ENCODE results near the gene CDH3. TPM values are rescaled to one million over a fixed set of nuclear protein-coding genes. Genes with fewer than 3 reads are reported as not detected.
A peak's percentile ranks its signal among the peaks of the same experiment; 100 is the strongest.
"Not testable (repeated sequence)": the region's sequence is repeated elsewhere in the genome, so short reads cannot be mapped to it uniquely, and the experiment has no call there.

The CDH3 gene
- total RNA-seq, 4 donors from 2014 or later: 0.32 to 2.0 TPM; not detected in 2

DNA sequence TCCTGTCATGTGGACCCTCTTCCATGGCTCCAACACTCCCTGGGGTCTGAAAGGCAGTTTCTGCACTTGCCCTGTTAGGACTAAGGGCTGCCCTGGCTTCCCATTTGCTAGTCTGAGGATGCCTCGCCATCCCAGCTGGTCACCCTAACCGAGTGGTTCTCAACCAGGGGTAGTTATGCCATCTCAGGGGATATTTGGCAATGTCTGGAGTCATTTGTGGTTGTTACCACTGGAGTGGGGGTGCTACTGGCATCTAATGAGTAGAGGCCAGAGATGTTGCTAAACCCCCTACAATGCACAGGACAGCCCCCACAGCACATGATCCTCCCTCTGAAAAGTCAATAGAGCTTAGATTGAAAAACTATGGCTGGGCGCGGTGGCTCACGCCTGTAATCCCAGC lies 65.1 kb downstream of the CDH3 start:
- no peaks in the 10 kb centered on the region for H3K9me3 ChIP-seq
- WGBS, 2 donors (ENCODE audit: low coverage in 1 of 2): 90% methylated on average over 5 of the region's 5 CpGs; no CpG with 5 or more reads in 1 of the 2 donors
- in situ Hi-C loops (cut with MboI; ENCODE audit: low pct_ligation_motif_present in 1 of 4, low pct_unique_long_range_greater_than_20kb in 1 of 4, low sequenced_read_pairs in 3 of 4): no loop called here
- TF ChIP-seq POLR2A (IDR thresholded peaks at IDR 0.05) (no peak), EP300 (IDR thresholded peaks at IDR 0.05; ENCODE audit: low read depth) (no peak), POLR2AphosphoS5 (IDR thresholded peaks at IDR 0.05) (no peak)
- TF ChIP-seq, protein P1, sequence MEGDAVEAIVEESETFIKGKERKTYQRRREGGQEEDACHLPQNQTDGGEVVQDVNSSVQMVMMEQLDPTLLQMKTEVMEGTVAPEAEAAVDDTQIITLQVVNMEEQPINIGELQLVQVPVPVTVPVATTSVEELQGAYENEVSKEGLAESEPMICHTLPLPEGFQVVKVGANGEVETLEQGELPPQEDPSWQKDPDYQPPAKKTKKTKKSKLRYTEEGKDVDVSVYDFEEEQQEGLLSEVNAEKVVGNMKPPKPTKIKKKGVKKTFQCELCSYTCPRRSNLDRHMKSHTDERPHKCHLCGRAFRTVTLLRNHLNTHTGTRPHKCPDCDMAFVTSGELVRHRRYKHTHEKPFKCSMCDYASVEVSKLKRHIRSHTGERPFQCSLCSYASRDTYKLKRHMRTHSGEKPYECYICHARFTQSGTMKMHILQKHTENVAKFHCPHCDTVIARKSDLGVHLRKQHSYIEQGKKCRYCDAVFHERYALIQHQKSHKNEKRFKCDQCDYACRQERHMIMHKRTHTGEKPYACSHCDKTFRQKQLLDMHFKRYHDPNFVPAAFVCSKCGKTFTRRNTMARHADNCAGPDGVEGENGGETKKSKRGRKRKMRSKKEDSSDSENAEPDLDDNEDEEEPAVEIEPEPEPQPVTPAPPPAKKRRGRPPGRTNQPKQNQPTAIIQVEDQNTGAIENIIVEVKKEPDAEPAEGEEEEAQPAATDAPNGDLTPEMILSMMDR (IDR thresholded peaks at IDR 0.05): no peak
- H3K36me3 ChIP-seq: no peaks in the 10 kb centered on the region
- H3K4me3 ChIP-seq: no peak overlapping the region
- intact Hi-C loops (cut with DNase I; ENCODE audit: low total_unique reads): no loop called here
- no peaks in the 10 kb centered on the region for H3K27me3 ChIP-seq
- H3K27ac ChIP-seq: no peak overlapping the region
- peaks cover 0 to 23% (median 7%) of the 10 kb centered on the region in 4 donors for H3K4me1 ChIP-seq
- no peak for DNase-seq

GRCh38 chr16:68711421-68712139 lies 66.5 kb downstream of the CDH3 start:
- Histone ChIP-seq H3K9me3 (no peaks in the 10 kb centered on the region), H3K36me3 (no peaks in the 10 kb centered on the region), H3K4me3 (no peak overlapping the region), H3K4me1 (peaks cover 0 to 31% (median 14%) of the 10 kb centered on the region in 4 donors), H3K27me3 (no peaks in the 10 kb centered on the region), H3K27ac (no peak overlapping the region)
- intact Hi-C loops (cut with DNase I; ENCODE audit: low total_unique reads) (no loop called here), in situ Hi-C loops (cut with MboI; ENCODE audit: low pct_ligation_motif_present in 1 of 4, low pct_unique_long_range_greater_than_20kb in 1 of 4, low sequenced_read_pairs in 3 of 4) (no loop called here)
- DNase-seq: no peak
- TF ChIP-seq POLR2AphosphoS5 (IDR thresholded peaks at IDR 0.05) (no peak), EP300 (IDR thresholded peaks at IDR 0.05; ENCODE audit: low read depth) (no peak), POLR2A (IDR thresholded peaks at IDR 0.05) (no peak)
- TF ChIP-seq, protein P1 (IDR thresholded peaks at IDR 0.05): no peak
- WGBS, 2 donors (ENCODE audit: low coverage in 1 of 2): 57 to 60% methylated on average over 4 to 14 of the region's 14 CpGs

DNA sequence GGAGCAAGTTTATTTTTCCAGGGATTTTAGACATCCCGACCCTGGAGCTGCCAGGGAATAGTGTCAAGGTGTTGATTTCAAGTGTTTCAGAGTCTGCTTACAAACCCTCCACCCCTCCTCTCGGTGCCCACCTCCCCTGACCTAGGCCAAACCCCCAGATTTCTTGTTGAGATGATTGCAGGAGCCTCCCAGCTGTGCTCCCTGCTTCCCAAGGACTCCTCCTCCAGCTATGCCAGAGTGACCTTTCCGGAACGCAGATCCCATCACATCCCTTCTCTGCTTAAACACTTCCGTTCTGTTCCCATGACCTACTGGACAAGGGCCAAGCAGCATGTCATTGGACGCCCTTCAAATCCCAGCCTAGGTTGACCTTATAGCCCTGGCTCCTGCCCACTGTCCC lies 68.3 kb downstream of the CDH3 start:
- H3K4me3 ChIP-seq: no peak overlapping the region
- no peak for DNase-seq
- intact Hi-C loops (cut with DNase I; ENCODE audit: low total_unique reads) (no loop called here), in situ Hi-C loops (cut with MboI; ENCODE audit: low pct_ligation_motif_present in 1 of 4, low pct_unique_long_range_greater_than_20kb in 1 of 4, low sequenced_read_pairs in 3 of 4) (no loop called here)
- WGBS, 2 donors (ENCODE audit: low coverage in 1 of 2): 68% methylated on average over 6 of the region's 6 CpGs; no CpG with 5 or more reads in 1 of the 2 donors
- H3K4me1 ChIP-seq: peaks cover 0 to 22% (median 11%) of the 10 kb centered on the region in 4 donors
- no peaks in the 10 kb centered on the region for H3K27me3 ChIP-seq
- no peaks in the 10 kb centered on the region for H3K9me3 ChIP-seq
- H3K27ac ChIP-seq: no peak overlapping the region
- H3K36me3 ChIP-seq: no peaks in the 10 kb centered on the region
- TF ChIP-seq POLR2AphosphoS5 (IDR thresholded peaks at IDR 0.05): no peak
- TF ChIP-seq, protein P1 (IDR thresholded peaks at IDR 0.05): no peak

GRCh38 chr16:68715471-68715870 lies 70.4 kb downstream of the CDH3 start:
- DNase-seq: peak; percentile 64
- Histone ChIP-seq H3K27me3 (no peaks in the 10 kb centered on the region), H3K27ac (peak overlapping the region in 3 of 4 donors; percentile 38 to 62 (median 55)), H3K4me3 (no peak overlapping the region), H3K9me3 (no peaks in the 10 kb centered on the region), H3K36me3 (no peaks in the 10 kb centered on the region), H3K4me1 (peaks cover 0 to 17% (median 9%) of the 10 kb centered on the region in 4 donors)
- TF ChIP-seq POLR2AphosphoS5 (IDR thresholded peaks at IDR 0.05) (peak in 1 of 3 donors; percentile 27), EP300 (IDR thresholded peaks at IDR 0.05; ENCODE audit: low read depth) (no peak)
- in situ Hi-C loops (cut with MboI; ENCODE audit: low pct_ligation_motif_present in 1 of 4, low pct_unique_long_range_greater_than_20kb in 1 of 4, low sequenced_read_pairs in 3 of 4) (no loop called here), intact Hi-C loops (cut with DNase I; ENCODE audit: low total_unique reads) (no loop called here)
- WGBS, 2 donors (ENCODE audit: low coverage in 1 of 2): 49% methylated on average over 4 to 5 of the region's 5 CpGs

DNA sequence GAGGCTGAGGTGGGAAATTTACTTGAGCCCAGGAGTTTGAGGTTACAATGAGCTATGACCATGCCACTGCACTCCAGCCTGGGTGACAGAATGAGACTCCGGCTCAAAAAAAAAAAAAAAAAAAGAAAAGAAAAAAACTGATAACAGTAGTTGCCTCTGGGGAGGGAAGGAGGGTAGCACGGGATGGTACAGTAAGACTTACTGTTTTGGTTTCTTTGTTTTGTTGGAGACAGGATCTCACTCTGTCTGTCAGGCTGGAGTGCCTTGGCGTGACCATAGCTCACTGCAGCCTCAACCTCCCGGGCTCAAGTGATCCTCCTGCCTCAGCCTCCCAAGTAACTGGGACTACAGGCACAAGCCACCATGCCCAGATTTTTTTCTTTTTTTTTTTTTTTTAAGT lies 71.4 kb downstream of the CDH3 start:
- intact Hi-C loops (cut with DNase I; ENCODE audit: low total_unique reads); H3K27me3 ChIP-seq; H3K36me3 ChIP-seq; DNase-seq; H3K9me3 ChIP-seq; H3K4me3 ChIP-seq; in situ Hi-C loops (cut with MboI; ENCODE audit: low pct_ligation_motif_present in 1 of 4, low pct_unique_long_range_greater_than_20kb in 1 of 4, low sequenced_read_pairs in 3 of 4): not testable (repeated sequence)
- Histone ChIP-seq H3K27ac (peak overlapping the region in 3 of 4 donors; percentile 38 to 62 (median 55)), H3K4me1 (peaks cover under 1 to 16% (median 11%) of the 10 kb centered on the region in 4 donors)
- 86% methylated on average over 4 of the region's 4 CpGs; no CpG with 5 or more reads in 1 of the 2 donors for WGBS, 2 donors (ENCODE audit: low coverage in 1 of 2)

Measured in transverse colon (tissue), 4 donors.